Keratinocyte (primary cell): ENCODE measurements around the gene OR5A2. TPM values are rescaled to one million over a fixed set of nuclear protein-coding genes. Genes with fewer than 3 reads are reported as not detected.

Experiments
- DNase-seq: peaks from one replicate; pipeline ENCODE4 v3.0.0-alpha.2; 2011; ENCODE audit warnings: low read depth, missing footprints, low spot score
- FAIRE-seq: peaks from 2 replicates; lab custom pipeline; 2011; peaks lifted over from hg19 to GRCh38; lab: Jason Lieb, UNC
- H2AFZ ChIP-seq: 2 replicates; pipeline ENCODE4 v1.6.0; 2012; ENCODE audit warnings: low read length, control low read depth, inconsistent platforms; ENCODE audit not compliant: control insufficient read depth
- H3K27ac ChIP-seq: 2 replicates; pipeline ENCODE4 v1.5.1; 2011; ENCODE audit warnings: low read length; ENCODE audit not compliant: control insufficient read depth, insufficient read depth
- H3K27me3 ChIP-seq: 3 replicates; pipeline ENCODE4 v1.6.0; 2011; ENCODE audit warnings: low read length; ENCODE audit not compliant: control insufficient read depth, insufficient read depth; ENCODE audit errors: extremely low read depth
- H3K36me3 ChIP-seq, 2 experiments: 2 replicates in 1 of 2; 3 replicates in 1 of 2; pipeline ENCODE4 v1.5.1; 2011; ENCODE audit warnings: low read length in 2 of 2, mild to moderate bottlenecking in 1 of 2; ENCODE audit not compliant: control insufficient read depth in 2 of 2, insufficient read depth in 2 of 2; ENCODE audit errors: extremely low read depth in 1 of 2
- H3K4me1 ChIP-seq: 3 replicates; pipeline ENCODE4 v1.5.1; 2011; ENCODE audit warnings: low read length; ENCODE audit not compliant: control insufficient read depth, insufficient read depth; ENCODE audit errors: extremely low read depth
- H3K4me2 ChIP-seq: 3 replicates; pipeline ENCODE4 v1.6.0; 2011; ENCODE audit warnings: low read depth, low read length; ENCODE audit not compliant: control insufficient read depth, insufficient read depth; ENCODE audit errors: extremely low read depth
- H3K4me3 ChIP-seq, 3 experiments: fragments of 200-600 bp in 1 of 3; sonication (generic) in 1 of 3; 2 replicates in 2 of 3; 3 replicates in 1 of 3; pipeline ENCODE4 v1.5.1; 2011 to 2016; ENCODE audit warnings: low read length in 3 of 3, mild to moderate bottlenecking in 3 of 3, control low read depth in 2 of 3, inconsistent platforms in 1 of 3, low read depth in 1 of 3, mixed read lengths in 1 of 3, mixed run types in 1 of 3, moderate library complexity in 1 of 3; ENCODE audit not compliant: control insufficient read depth in 2 of 3, insufficient read depth in 2 of 3; ENCODE audit errors: extremely low read depth in 1 of 3
- H3K79me2 ChIP-seq: 2 replicates; pipeline ENCODE4 v1.6.0; 2012; ENCODE audit warnings: low read length; ENCODE audit not compliant: control insufficient read depth, insufficient read depth
- H3K9ac ChIP-seq: 3 replicates; pipeline ENCODE4 v1.6.0; 2011; ENCODE audit warnings: low read length; ENCODE audit not compliant: control insufficient read depth, insufficient read depth; ENCODE audit errors: extremely low read depth
- H3K9me1 ChIP-seq: 3 replicates; pipeline ENCODE4 v1.6.0; 2011; ENCODE audit warnings: low read length; ENCODE audit not compliant: control insufficient read depth, insufficient read depth; ENCODE audit errors: extremely low read depth
- H3K9me3 ChIP-seq: 2 replicates; pipeline ENCODE4 v1.5.1; 2012; ENCODE audit warnings: low read depth, low read length; ENCODE audit not compliant: control insufficient read depth
- H4K20me1 ChIP-seq: 3 replicates; pipeline ENCODE4 v1.6.0; 2011; ENCODE audit warnings: low read length; ENCODE audit not compliant: control insufficient read depth, insufficient read depth; ENCODE audit errors: extremely low read depth
- CTCF ChIP-seq, 3 experiments: IDR thresholded peaks in 1 of 3; conservative IDR thresholded peaks in 1 of 3; optimal IDR thresholded peaks in 1 of 3; 2 replicates in 2 of 3; 3 replicates in 1 of 3; pipeline versions ENCODE3 to v1.5.1; 2011; ENCODE audit warnings: low read length in 3 of 3, mild to moderate bottlenecking in 3 of 3, moderate library complexity in 2 of 3, control low read depth in 1 of 3, inconsistent platforms in 1 of 3; ENCODE audit not compliant: insufficient read depth in 2 of 3; ENCODE audit errors: extremely low read depth in 1 of 3
- EZH2 ChIP-seq: IDR thresholded peaks from one replicate; pipeline ENCODE4 v1.6.1; 2012; ENCODE audit warnings: inconsistent platforms, mild to moderate bottlenecking, low read length, moderate library complexity
- dilution Hi-C: fragments of 300-500 bp; cut with MboI; formaldehyde crosslinking; loops from one replicate; pipeline ENCODE4 v1.7.0; 2020; ENCODE audit warnings: low sequenced_read_pairs; ENCODE audit not compliant: extremely low pct_ligation_motif_present
- polyA plus RNA-seq, 5 experiments: library from polyadenylated mRNA; depleted of rRNA in 3 of 5; stranded (reverse) in 3 of 5; stranded (forward) in 1 of 5; unstranded in 1 of 5; fragments of >200 nt; gene quantifications; 1 replicate in 1 of 5; 2 replicates in 3 of 5; 3 replicates in 1 of 5; pipeline versions ENCODE4 v1.2.1 to v1.2.3, GENCODE V29; 2011 to 2012; ENCODE audit warnings: missing spikeins in 2 of 5, low read depth in 1 of 5, low replicate concordance in 1 of 5

Gene OR5A2
- polyA plus RNA-seq, 1 donor (not counting 4 experiments of a cell fraction or from before 2014, with no cell fraction given): not detected

GRCh38 chr11:59436169-59436568, 10.0 kb upstream of the OR5A2 start, which contains the start of gene OR5A1:
Gene OR5A1, plus strand, starts transcription at chr11:59436469. Its CDS starts 6,700 bp downstream, at chr11:59443169.
- Histone ChIP-seq H4K20me1 (no peaks in the 10 kb centered on the region), H3K79me2 (no peaks in the 10 kb centered on the region), H3K9me3 (no peaks in the 10 kb centered on the region), H2AFZ (no peak within 1 kb of the TSS), H3K27ac (no peak within 1 kb of the TSS), H3K9me1 (no peaks in the 10 kb centered on the region), H3K4me3 (no peak within 1 kb of the TSS), H3K36me3 (no peaks in the 10 kb centered on the region), H3K4me1 (no peaks in the 10 kb centered on the region), H3K4me2 (no peak within 1 kb of the TSS), H3K9ac (no peak within 1 kb of the TSS), H3K27me3 (no peaks in the 10 kb centered on the region)
- dilution Hi-C loops: no loop called here
- no peak for FAIRE-seq
- DNase-seq: no peak
- TF ChIP-seq EZH2 (no peak), CTCF (optimal IDR thresholded peaks at IDR 0.05 in 1 of 3, IDR thresholded peaks at IDR 0.05 in 1 of 3, conservative IDR thresholded peaks at IDR 0.05 in 1 of 3; ENCODE audit: extremely low read depth in 1 of 3, insufficient read depth in 2 of 3, low read length in 3 of 3) (no peak)

GRCh38 chr11:59429924-59430516, 3.8 kb upstream of the OR5A2 start:
- Histone ChIP-seq H3K9ac (no peak overlapping the region), H3K9me3 (no peaks in the 10 kb centered on the region), H3K4me2 (no peak overlapping the region), H3K4me1 (no peaks in the 10 kb centered on the region), H3K79me2 (no peaks in the 10 kb centered on the region), H3K4me3 (no peak overlapping the region), H2AFZ (no peak overlapping the region), H4K20me1 (no peaks in the 10 kb centered on the region), H3K27me3 (no peaks in the 10 kb centered on the region), H3K36me3 (no peaks in the 10 kb centered on the region), H3K9me1 (no peaks in the 10 kb centered on the region), H3K27ac (no peak overlapping the region)
- TF ChIP-seq EZH2 (no peak), CTCF (optimal IDR thresholded peaks at IDR 0.05 in 1 of 3, IDR thresholded peaks at IDR 0.05 in 1 of 3, conservative IDR thresholded peaks at IDR 0.05 in 1 of 3; ENCODE audit: extremely low read depth in 1 of 3, insufficient read depth in 2 of 3, low read length in 3 of 3) (peak; percentile 33 to 75 (median 65))
- dilution Hi-C loops: no loop called here
- DNase-seq (peak; percentile 19), FAIRE-seq (peak; percentile 77)
